Measurements from ENCODE around the gene DISP3.

GRCh38 chr1:11519629-11520031 lies 40.7 kb downstream of the DISP3 start:
- TF ChIP-seq SUZ12 (IDR thresholded peaks at IDR 0.05; ENCODE audit: extremely low read depth, insufficient read depth, insufficient read length): no peak
- TF ChIP-seq ZNF274 (IDR thresholded peaks at IDR 0.05; ENCODE audit: low read depth, low read length): no peak
- no peak for TF ChIP-seq YY1 (IDR thresholded peaks at IDR 0.05; ENCODE audit: insufficient read depth, insufficient read length)

Measured in NT2/D1 (cell line).